ENCODE results near the gene TRIM3.

The TRIM3 gene

GRCh38 chr11:6480299-6480914 is 6.7 kb upstream of the TRIM3 start:
- DNase-seq (ENCODE audit: low read depth) = no peak

- DNase-seq (ENCODE audit: low read depth) = no peak
These were observed 2.8 kb upstream of the TRIM3 start for GRCh38 chr11:6476571-6476970.

GRCh38 chr11:6475936-6476335 is 2.2 kb upstream of the TRIM3 start:
- no peak for DNase-seq (ENCODE audit: low read depth)

- no peak for DNase-seq (ENCODE audit: low read depth)
These were observed 1.2 kb upstream of the TRIM3 start for GRCh38 chr11:6474806-6475500.

GRCh38 chr11:6474413-6474792 is 662 bp upstream of the TRIM3 start:
- DNase-seq (ENCODE audit: low read depth) = no peak

GRCh38 chr11:6472934-6473333 is 807 bp downstream of the TRIM3 start:
- no peak for DNase-seq (ENCODE audit: low read depth)

- DNase-seq (ENCODE audit: low read depth) = no peak
These were observed 4.1 kb downstream of the TRIM3 start for GRCh38 chr11:6469599-6469998.

- DNase-seq (ENCODE audit: low read depth) = no peak
These were observed 4.8 kb downstream of the TRIM3 start for GRCh38 chr11:6468712-6469495.

- no peak for DNase-seq (ENCODE audit: low read depth)
These were observed 14.7 kb downstream of the TRIM3 start for GRCh38 chr11:6459099-6459450.

- DNase-seq (ENCODE audit: low read depth) = no peak
These were observed 15.2 kb downstream of the TRIM3 start for GRCh38 chr11:6458352-6459098.

GRCh38 chr11:6457581-6458320 is 16.0 kb downstream of the TRIM3 start:
- DNase-seq (ENCODE audit: low read depth) = no peak

- no peak for DNase-seq (ENCODE audit: low read depth)
These were observed 17.2 kb downstream of the TRIM3 start for GRCh38 chr11:6456361-6457073.

- DNase-seq (ENCODE audit: low read depth) = no peak
These were observed 18.7 kb downstream of the TRIM3 start for GRCh38 chr11:6455070-6455469.

GRCh38 chr11:6453152-6453551 is 20.6 kb downstream of the TRIM3 start:
- DNase-seq (ENCODE audit: low read depth) = no peak

- DNase-seq (ENCODE audit: low read depth) = peak; percentile 89
These were observed 21.5 kb downstream of the TRIM3 start for GRCh38 chr11:6452219-6452618.

- no peak for DNase-seq (ENCODE audit: low read depth)
These were observed 25.2 kb downstream of the TRIM3 start for GRCh38 chr11:6448574-6448973.

- peak; percentile 13 for DNase-seq (ENCODE audit: low read depth)
These were observed 30.3 kb downstream of the TRIM3 start for GRCh38 chr11:6443269-6444003.

GRCh38 chr11:6442441-6442840 is 31.3 kb downstream of the TRIM3 start:
- no peak for DNase-seq (ENCODE audit: low read depth)

- no peak for DNase-seq (ENCODE audit: low read depth)
These were observed 32.8 kb downstream of the TRIM3 start, which contains the start of gene HPX for GRCh38 chr11:6440906-6441358. Gene HPX, minus strand, starts transcription at chr11:6440987. Its CDS starts 24 bp downstream, at chr11:6440963.

- peak; percentile 40 for DNase-seq (ENCODE audit: low read depth)
These were observed 34.7 kb downstream of the TRIM3 start for GRCh38 chr11:6438979-6439571.
